Activated T-helper 1 cell treated with anti-CD3 and anti-CD28 coated beads, Interleukin-2, amount 50 U/mL, for 16 hours (primary cell): ENCODE measurements around the gene LRRFIP1.

Source experiments
- DNase-seq, 2 donors: peaks; one replicate each; pipeline ENCODE4 v3.0.0-alpha.2; 2020; ENCODE audit warnings: low read depth in 1 of 2, low spot score in 1 of 2

The LRRFIP1 gene

GRCh38 chr2:237722616-237723015, 95.2 kb downstream of the LRRFIP1 start:
- no peak for DNase-seq

DNA sequence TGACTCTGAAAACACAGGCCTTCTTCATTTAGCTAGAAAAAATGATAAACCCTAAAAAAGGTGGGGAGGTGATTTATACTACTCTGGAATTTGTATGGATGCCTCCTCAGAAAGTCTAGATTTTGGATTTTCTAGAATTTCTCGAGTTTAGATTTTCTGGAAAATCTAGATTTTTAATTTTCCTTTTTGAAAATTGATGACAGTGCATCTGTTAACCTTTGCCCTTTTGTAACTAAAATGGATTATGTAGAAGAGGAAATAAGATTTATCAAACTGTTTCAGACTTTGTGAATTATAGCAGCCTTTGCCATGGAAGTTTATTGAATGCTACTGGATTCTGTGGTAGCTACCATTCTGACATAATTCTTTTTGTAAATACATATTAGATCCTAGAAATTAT, 95.6 kb downstream of the LRRFIP1 start:
- DNase-seq, result no peak

GRCh38 chr2:237723602-237724001, 96.2 kb downstream of the LRRFIP1 start:
- DNase-seq, result no peak

GRCh38 chr2:237724811-237725478, 97.6 kb downstream of the LRRFIP1 start:
- DNase-seq, result no peak

GRCh38 chr2:237725661-237726060, 98.3 kb downstream of the LRRFIP1 start:
- DNase-seq, result no peak

- no peak for DNase-seq
Observed at GRCh38 chr2:237726401-237726830, 99.0 kb downstream of the LRRFIP1 start.

DNA sequence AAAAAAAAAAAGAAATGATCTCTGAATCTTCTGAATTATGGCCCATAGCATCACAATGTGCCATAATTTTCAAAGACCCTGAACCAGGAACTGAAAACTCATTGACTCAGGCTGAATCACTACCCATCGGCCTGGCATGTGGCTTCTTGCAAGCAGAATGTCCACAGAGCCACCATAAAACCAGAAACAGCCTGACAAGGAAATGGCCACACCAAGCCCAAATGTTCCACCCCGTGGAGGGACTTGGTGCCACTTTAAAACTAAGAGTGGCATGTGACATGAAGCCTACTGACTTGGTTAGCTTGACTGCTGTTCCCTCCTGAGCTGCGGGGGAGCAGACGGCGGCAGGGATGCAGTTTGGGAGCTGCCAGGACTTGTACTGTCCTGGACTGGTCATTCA, 100.0 kb downstream of the LRRFIP1 start:
- no peak for DNase-seq

DNA sequence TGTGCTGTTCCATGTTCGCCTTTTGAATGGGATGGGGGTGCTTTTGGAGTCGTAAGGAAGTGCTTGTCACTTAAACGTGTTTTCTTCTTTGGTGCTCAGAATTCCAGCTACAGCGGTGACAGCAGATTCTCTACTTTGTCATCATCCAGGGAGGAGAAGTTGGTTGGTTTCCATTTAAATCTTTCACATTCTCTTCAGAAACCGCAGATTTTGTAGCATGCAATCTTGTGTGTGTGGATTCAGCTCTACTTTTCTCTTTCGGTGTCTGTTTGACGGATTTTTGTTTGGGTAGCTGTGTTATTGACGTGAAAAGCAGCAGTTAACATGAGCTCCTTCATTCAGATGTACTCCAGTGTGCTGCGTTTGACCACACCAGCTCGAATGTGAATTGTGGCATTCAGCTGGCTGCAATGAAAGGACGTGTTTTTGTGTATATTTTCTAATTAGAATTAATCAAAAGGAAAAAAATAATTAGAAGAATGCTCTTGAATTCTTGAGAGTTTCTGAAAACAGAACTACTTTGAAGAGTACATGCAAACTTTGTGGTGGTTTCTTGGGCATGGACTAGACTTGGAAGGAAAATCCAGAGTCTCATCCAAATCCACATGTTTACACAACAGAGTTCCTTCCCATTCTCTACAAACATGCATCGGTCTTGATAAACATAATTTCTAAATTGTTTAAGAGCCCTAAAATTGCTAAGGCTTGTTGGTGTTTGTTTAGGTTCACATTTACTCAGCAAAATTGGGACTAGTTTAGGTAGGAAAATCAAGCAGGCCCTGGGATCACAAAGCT, 102.5 kb downstream of the LRRFIP1 start:
- no peak for DNase-seq

DNA sequence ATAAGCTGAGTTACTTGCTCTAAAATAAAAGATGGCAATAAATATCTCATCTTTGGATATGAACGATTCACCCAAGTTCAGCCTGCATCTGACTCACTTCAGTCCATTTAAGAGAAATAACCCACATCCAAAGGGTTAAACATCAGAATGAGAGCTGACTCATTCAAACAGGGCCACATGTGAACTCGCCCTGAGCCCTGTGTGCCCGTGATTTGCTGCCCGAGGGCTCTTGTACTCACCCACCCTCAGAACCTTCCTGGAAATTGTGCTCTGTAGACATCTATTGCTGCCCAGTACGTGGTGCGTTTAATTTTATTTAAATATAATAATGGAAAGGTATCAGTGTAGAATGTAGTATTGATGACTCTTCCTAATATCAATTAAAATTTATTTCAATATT, 104.3 kb downstream of the LRRFIP1 start:
- no peak for DNase-seq

DNA sequence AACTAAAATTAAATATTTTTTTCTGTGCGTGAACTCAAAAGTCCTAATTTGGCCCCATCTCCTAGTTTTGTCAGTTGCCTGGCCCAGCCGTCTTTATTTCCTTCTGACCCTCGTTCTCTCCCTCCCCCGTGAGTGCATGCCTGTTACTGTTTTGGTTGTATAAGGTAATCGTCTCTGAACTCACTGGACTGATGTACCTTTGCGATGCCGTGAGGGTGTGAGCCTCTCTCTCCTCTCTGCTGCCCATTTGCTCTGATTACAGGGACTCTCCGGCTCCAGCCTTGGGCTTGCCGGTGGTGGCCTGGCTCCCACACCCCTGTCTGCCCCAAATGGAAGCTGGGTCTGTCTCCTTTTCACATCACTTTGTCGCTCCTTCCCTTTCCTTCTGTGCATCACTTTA, 104.7 kb downstream of the LRRFIP1 start:
- no peak for DNase-seq

DNA sequence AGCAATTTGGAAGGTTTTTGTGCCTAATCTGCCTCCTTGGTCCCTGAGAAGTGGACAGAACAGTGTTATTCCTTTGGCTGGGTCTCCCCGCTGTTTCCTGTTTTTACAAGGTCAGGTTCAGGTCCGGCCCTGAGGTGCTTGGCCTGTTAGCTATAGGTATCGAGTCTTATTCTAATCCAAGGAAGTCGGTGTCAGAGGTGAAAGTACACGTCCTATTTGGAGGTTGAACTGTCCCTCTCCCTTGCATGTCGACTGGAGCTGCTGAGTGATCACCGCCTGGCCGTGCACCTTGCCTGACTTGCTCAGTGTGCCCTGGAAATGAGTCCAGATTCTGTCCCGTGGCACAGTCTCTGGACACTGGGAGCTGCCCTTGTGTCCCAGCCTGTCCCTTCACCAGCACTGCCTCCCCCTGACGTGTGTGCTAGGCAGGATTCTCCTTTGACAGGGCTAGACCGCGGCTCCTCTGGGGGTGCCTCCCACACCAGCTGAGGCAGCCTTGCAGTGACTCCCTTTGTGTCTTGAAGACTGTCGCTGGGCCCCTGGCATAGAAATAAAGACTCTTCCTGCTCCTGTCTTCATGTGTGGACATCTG, 105.5 kb downstream of the LRRFIP1 start:
- no peak for DNase-seq

DNA sequence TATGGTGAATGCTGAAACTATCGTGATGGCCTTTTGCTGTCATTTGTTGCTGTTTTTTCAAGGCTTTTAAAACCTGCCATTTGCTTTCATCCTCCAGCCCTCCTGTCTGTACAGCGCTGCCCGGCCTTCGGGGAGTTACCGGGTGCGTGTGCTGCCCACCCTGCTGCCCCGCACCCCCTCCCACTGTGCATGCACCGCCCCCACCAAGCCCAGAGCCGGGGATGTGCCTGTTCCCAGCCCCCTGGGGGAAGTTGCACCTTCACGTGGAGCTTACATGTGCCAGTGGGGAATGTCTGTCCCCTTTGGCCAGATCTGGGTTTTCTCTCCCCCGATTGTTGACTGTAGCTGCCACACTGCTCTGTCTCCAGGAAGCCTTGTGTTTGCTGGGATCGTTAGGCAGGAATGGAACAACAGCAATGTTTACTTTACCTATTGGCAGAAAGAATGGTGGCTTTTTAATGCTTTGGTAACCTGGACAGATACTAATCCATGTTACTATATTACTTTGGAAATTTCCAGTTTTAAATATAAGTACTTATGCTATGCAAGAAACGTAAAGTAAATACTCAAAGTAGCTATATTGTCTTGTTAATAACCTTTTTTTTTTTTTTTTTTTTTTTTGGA, 106.4 kb downstream of the LRRFIP1 start:
- DNase-seq, result no peak

GRCh38 chr2:237734905-237735623, 107.7 kb downstream of the LRRFIP1 start:
- DNase-seq, result no peak

GRCh38 chr2:237735798-237736197, 108.4 kb downstream of the LRRFIP1 start:
- DNase-seq, result no peak

DNA sequence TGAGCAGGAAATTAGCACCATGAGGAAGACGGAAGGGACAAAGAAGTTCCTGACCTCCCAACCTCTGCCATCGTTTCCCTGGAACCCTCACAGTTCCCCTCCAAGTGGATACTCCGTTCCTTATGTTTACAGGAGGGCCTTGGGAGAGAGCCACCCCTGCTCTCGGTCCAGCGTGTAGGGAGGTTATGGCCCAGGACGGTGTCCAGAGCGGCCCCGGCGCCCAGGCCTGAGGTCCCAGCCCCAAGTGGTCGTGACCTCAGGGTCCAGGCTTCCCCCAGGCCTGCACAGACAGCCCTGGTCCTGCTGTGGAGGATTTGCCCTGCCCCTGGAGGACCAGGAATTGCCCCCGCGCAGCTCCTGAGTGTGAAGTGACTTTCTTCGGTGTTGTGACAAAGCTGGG, 109.4 kb downstream of the LRRFIP1 start:
- no peak for DNase-seq

DNA sequence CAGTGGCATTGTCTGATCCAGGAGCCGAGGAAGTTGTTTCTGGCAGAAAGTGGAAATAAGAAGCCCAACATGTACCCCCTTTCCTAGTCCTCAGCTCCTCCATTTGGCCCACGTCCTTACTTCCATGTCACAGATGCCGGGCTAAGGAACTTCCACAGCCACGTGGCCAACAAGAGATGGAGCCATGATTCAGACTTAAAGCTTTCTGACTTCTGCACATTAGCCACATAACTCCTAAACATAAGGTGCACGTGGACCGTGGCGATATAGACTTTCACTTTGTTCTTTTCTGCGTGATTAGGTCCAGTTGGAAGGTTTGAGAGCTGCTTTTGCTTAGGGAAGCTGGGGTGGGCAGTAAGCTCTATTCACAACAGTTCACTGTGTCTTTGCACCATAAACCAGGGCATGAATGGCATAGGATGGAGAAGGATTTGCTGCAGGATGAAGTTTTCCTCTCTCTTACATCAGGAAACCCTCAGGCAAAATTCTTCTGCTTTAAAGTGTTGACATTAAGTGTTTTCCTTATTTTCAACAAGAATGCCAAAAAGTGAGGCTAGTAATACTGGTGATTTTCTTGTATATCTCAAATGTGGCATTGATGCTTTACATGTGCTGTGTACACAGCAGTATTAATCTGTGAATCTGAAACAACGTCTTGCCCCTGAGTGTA, 109.9 kb downstream of the LRRFIP1 start:
- no peak for DNase-seq

DNA sequence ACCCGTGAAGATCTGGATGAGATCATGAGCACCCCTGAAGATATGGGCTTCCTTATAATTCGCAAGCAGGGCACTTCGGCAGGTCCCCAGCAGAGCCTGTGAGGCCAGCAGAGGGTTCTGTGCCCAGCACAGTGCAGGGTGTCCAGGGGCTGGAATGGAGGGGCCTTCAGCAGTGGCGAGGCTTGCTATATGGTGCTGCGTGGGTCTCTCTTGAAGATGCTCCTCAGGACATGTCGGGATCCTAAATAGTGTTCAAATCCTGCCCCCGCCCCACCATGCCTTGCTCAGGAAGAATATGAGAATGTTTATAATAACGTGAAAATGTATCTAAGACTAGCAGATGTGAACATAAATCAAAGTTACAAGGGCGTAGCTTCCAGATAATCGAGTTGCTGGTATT, 110.9 kb downstream of the LRRFIP1 start:
- no peak for DNase-seq

DNA sequence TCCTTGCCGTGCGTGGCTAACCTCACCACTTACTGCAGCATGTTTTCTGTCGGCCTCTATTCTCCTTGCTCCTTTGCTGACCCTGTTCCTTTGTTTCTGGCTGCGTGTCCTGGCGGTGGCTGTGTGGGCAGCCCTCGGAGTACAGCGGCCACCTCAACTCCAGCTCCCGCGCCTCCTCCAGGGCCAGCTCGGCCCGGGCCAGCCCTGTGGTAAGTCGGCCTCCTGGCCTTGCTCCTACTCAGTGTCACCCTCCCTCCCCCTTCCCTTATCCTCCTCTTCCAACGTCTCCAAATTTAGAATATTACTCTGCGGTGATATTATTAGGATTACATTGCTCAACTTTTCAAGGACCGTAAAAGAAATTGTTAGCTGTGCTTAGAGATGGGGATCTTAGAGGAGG, 111.7 kb downstream of the LRRFIP1 start:
- DNase-seq, result no peak

DNA sequence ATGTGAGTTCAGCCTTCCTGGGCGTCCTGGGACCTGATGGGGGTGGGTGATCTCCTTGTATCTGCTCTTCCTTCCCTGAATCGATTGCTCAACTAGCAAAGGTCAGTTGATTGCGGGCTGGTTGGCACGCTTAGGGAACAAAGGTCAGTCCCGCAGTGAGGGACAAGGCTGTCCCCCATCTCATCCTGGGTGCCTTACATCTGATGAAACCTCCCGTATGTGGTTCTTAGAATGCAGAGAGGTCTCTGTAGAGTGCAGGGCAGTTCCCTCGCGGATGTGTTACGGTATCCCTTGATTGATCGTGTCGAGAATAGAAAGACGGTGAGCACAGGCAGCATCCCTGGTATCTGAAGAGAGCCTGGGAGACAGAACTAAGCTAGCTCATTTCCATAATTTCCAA, 114.8 kb downstream of the LRRFIP1 start:
- DNase-seq, result no peak

GRCh38 chr2:237742614-237743013, 115.2 kb downstream of the LRRFIP1 start:
- DNase-seq, result no peak

GRCh38 chr2:237743024-237743423, 115.6 kb downstream of the LRRFIP1 start:
- DNase-seq, result no peak
